ENCODE data around the gene SCMH1.

SCMH1 gene

DNA sequence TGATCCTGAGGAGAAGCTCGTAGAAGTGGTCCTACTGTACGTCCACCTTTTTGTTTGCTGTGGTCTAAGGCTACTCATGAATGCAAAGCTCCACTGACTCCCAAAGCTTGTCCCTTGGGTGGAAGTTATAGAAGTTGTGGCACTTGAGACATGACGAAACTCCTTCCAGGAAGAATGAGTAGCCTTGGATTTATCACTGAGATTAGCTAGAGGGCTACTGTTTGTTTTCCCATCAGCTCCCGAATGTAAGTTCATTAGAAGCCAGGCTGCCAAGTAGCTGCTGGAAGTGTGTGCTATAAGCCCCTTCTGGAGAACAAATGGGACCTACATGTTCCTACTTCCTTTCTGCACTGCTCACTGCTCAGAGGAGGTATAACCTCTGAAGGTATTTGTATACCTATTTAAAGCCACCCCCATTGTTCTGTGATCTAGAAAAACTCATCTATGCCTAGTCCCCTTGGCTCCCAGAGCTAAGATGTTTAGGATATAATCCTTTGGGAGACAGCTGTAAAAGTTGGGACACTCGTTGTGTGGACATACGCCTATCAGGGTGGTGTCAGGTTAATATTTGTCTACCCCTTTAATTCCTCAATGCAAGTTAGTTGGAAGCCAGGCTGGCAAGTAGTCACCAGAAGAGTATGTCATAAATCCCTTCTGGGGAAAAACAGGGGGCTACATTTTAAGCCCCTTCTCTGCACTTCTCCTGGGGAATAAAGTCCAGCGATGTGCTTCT, 72.9 kb downstream of the SCMH1 start:
- Histone ChIP-seq H3K27ac (ENCODE audit: low read depth, low read length) (no peak overlapping the region), H3K27me3 (ENCODE audit: insufficient read depth, low read length, poor library complexity) (no peaks in the 10 kb centered on the region), H3K23ac (ENCODE audit: low read length) (no peak overlapping the region), H3K36me3 (ENCODE audit: control insufficient read depth, insufficient read depth, low read length) (no peaks in the 10 kb centered on the region), H4K5ac (ENCODE audit: low read length) (no peak overlapping the region), H3K4me1 (ENCODE audit: control insufficient read depth, low read depth, low read length) (no peaks in the 10 kb centered on the region), H2AK5ac (ENCODE audit: low read length) (no peak overlapping the region), H3K18ac (ENCODE audit: low read length) (no peak overlapping the region), H2BK15ac (replicated peaks; ENCODE audit: low read depth) (no peak overlapping the region), H3K56ac (ENCODE audit: low read length) (no peak overlapping the region), H2BK5ac (ENCODE audit: low read length) (no peak overlapping the region), H3K79me2 (ENCODE audit: control insufficient read depth, insufficient read depth, low read length) (no peaks in the 10 kb centered on the region), H2BK120ac (ENCODE audit: low read depth, low read length) (no peak overlapping the region), H3K9ac (ENCODE audit: low read length) (no peak overlapping the region), H3K4me3 (ENCODE audit: low read length) (no peak overlapping the region), H3K4me2 (ENCODE audit: low read length) (no peak overlapping the region), H4K8ac (ENCODE audit: low read depth, low read length) (no peak overlapping the region), H3K4ac (ENCODE audit: low read depth, low read length) (no peak overlapping the region), H3K79me1 (ENCODE audit: low read length) (no peaks in the 10 kb centered on the region)
- no peak for DNase-seq
- WGBS (ENCODE audit: extremely low coverage, insufficient coverage, low lambda C conversion rate), result no CpG with 5 or more reads among the region's 7 CpGs

DNA sequence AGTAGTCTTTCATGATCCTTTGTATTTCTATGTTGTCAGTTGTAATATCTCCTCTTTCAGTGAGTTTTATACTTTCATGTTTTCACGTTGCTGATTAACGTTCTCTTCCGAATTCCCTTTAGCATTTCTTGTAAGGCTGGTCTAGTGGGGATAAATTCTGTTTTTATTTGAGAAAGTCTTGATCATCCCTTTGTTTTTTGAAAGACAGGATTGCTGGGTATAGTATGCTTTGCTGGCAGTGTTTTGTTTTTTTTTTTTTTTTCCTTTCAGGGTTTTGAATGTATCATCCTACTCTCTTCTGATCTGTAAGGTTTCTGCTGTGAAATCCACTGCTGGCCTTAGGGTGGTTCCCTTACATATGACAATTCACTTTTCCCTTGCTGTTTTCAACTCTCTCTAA, 74.4 kb downstream of the SCMH1 start:
- Histone ChIP-seq H3K36me3 (ENCODE audit: control insufficient read depth, insufficient read depth, low read length) (no peaks in the 10 kb centered on the region), H2AK5ac (ENCODE audit: low read length) (no peak overlapping the region), H3K4me1 (ENCODE audit: control insufficient read depth, low read depth, low read length) (no peaks in the 10 kb centered on the region), H2BK5ac (ENCODE audit: low read length) (no peak overlapping the region), H3K4me2 (ENCODE audit: low read length) (no peak overlapping the region), H3K56ac (ENCODE audit: low read length) (no peak overlapping the region), H3K27me3 (ENCODE audit: insufficient read depth, low read length, poor library complexity) (no peaks in the 10 kb centered on the region), H3K23ac (ENCODE audit: low read length) (no peak overlapping the region), H3K4ac (ENCODE audit: low read depth, low read length) (no peak overlapping the region), H3K4me3 (ENCODE audit: low read length) (no peak overlapping the region), H2BK15ac (replicated peaks; ENCODE audit: low read depth) (no peak overlapping the region), H3K27ac (ENCODE audit: low read depth, low read length) (no peak overlapping the region), H3K9ac (ENCODE audit: low read length) (no peak overlapping the region), H3K79me1 (ENCODE audit: low read length) (no peaks in the 10 kb centered on the region), H3K79me2 (ENCODE audit: control insufficient read depth, insufficient read depth, low read length) (no peaks in the 10 kb centered on the region), H4K8ac (ENCODE audit: low read depth, low read length) (no peak overlapping the region), H3K18ac (ENCODE audit: low read length) (no peak overlapping the region), H4K5ac (ENCODE audit: low read length) (no peak overlapping the region), H2BK120ac (ENCODE audit: low read depth, low read length) (no peak overlapping the region)
- WGBS (ENCODE audit: extremely low coverage, insufficient coverage, low lambda C conversion rate), result no CpG with 5 or more reads among the region's 3 CpGs
- DNase-seq, result no peak

DNA sequence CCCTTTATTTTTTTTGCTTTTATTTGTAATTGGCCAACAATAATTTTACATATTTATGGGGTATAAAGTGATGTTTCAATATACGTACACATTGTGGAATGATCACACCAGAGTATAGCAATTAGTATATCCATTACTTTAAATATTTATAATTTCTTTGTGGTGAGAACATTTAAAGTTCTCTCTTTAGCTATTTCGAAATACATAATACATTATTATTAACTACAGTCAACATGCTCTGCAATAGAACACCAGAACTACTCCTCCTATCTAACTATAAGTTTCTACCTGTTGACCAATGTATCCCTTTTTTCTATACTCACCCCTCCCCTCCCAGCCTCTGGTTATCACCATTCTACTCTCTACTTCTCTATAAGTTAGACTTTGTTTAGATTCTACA, 77.4 kb downstream of the SCMH1 start:
- H3K4ac ChIP-seq (ENCODE audit: low read depth, low read length), result no peak overlapping the region
- no peak for DNase-seq
- no peak overlapping the region for H3K4me2 ChIP-seq (ENCODE audit: low read length)
- no peak overlapping the region for H4K5ac ChIP-seq (ENCODE audit: low read length)
- H2BK5ac ChIP-seq (ENCODE audit: low read length), result no peak overlapping the region
- no peak overlapping the region for H3K27ac ChIP-seq (ENCODE audit: low read depth, low read length)
- no peak overlapping the region for H3K56ac ChIP-seq (ENCODE audit: low read length)
- H3K18ac ChIP-seq (ENCODE audit: low read length), result no peak overlapping the region
- no peak overlapping the region for H3K9ac ChIP-seq (ENCODE audit: low read length)
- no peak overlapping the region for H2AK5ac ChIP-seq (ENCODE audit: low read length)
- H4K8ac ChIP-seq (ENCODE audit: low read depth, low read length), result no peak overlapping the region
- no CpG with 5 or more reads among the region's 2 CpGs for WGBS (ENCODE audit: extremely low coverage, insufficient coverage, low lambda C conversion rate)
- H2BK15ac ChIP-seq (replicated peaks; ENCODE audit: low read depth), result no peak overlapping the region
- no peaks in the 10 kb centered on the region for H3K36me3 ChIP-seq (ENCODE audit: control insufficient read depth, insufficient read depth, low read length)
- no peaks in the 10 kb centered on the region for H3K4me1 ChIP-seq (ENCODE audit: control insufficient read depth, low read depth, low read length)
- no peak overlapping the region for H3K23ac ChIP-seq (ENCODE audit: low read length)
- no peak overlapping the region for H2BK120ac ChIP-seq (ENCODE audit: low read depth, low read length)
- H3K27me3 ChIP-seq (ENCODE audit: insufficient read depth, low read length, poor library complexity), result no peaks in the 10 kb centered on the region
- no peaks in the 10 kb centered on the region for H3K79me2 ChIP-seq (ENCODE audit: control insufficient read depth, insufficient read depth, low read length)
- H3K4me3 ChIP-seq (ENCODE audit: low read length), result no peak overlapping the region
- no peaks in the 10 kb centered on the region for H3K79me1 ChIP-seq (ENCODE audit: low read length)

DNA sequence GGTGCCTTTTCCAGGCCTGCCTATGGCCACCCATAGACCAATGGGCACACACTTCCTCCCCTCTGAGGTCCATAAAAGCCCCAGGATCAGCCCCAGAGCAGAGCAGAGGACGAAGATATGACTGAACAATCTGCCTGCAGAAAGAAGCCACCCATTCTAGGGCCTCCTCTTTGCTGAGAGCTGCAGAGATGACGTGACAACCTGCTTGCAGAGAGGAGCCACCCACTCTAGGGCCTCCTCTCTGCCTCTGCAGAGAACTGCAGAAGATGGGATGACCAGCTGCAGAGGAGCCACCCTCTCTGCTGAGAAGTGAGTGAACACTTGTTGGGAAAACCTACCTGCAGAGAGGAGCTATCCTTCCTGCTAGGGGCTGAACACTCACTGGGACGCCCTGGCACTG, 79.7 kb downstream of the SCMH1 start:
- no peak overlapping the region for H3K4me3 ChIP-seq (ENCODE audit: low read length)
- no peak overlapping the region for H4K5ac ChIP-seq (ENCODE audit: low read length)
- H3K4me2 ChIP-seq (ENCODE audit: low read length), result no peak overlapping the region
- DNase-seq, result no peak
- no CpG with 5 or more reads among the region's 3 CpGs for WGBS (ENCODE audit: extremely low coverage, insufficient coverage, low lambda C conversion rate)
- H3K36me3 ChIP-seq (ENCODE audit: control insufficient read depth, insufficient read depth, low read length), result no peaks in the 10 kb centered on the region
- no peak overlapping the region for H3K23ac ChIP-seq (ENCODE audit: low read length)
- no peaks in the 10 kb centered on the region for H3K79me2 ChIP-seq (ENCODE audit: control insufficient read depth, insufficient read depth, low read length)
- no peaks in the 10 kb centered on the region for H3K79me1 ChIP-seq (ENCODE audit: low read length)
- no peak overlapping the region for H3K18ac ChIP-seq (ENCODE audit: low read length)
- H2BK5ac ChIP-seq (ENCODE audit: low read length), result no peak overlapping the region
- no peak overlapping the region for H3K56ac ChIP-seq (ENCODE audit: low read length)
- H3K4me1 ChIP-seq (ENCODE audit: control insufficient read depth, low read depth, low read length), result no peaks in the 10 kb centered on the region
- no peak overlapping the region for H2BK120ac ChIP-seq (ENCODE audit: low read depth, low read length)
- H3K4ac ChIP-seq (ENCODE audit: low read depth, low read length), result no peak overlapping the region
- H3K27ac ChIP-seq (ENCODE audit: low read depth, low read length), result no peak overlapping the region
- H2AK5ac ChIP-seq (ENCODE audit: low read length), result no peak overlapping the region
- no peaks in the 10 kb centered on the region for H3K27me3 ChIP-seq (ENCODE audit: insufficient read depth, low read length, poor library complexity)
- no peak overlapping the region for H4K8ac ChIP-seq (ENCODE audit: low read depth, low read length)
- H3K9ac ChIP-seq (ENCODE audit: low read length), result no peak overlapping the region
- no peak overlapping the region for H2BK15ac ChIP-seq (replicated peaks; ENCODE audit: low read depth)

DNA sequence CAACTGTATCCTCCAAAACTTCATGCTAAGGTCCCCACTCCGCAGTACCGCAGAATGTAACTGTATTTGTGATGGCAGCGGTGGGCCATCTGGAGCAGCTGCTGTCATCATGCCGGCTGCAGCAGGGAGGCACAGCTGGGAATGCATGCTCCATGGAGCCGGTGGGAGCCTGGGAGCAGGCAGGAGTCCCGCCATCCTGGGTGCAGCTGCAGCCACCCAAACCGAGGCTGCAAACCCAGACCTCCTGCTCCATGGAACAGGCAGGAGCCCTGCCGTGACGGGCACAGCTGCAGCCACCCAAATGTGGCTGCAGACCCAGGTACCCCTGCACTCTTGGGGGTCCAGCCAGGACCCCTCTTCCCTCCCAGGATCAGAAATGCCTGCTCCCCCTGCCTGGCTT, 80.3 kb downstream of the SCMH1 start:
- no peak for DNase-seq
- Histone ChIP-seq H3K79me2 (ENCODE audit: control insufficient read depth, insufficient read depth, low read length) (no peaks in the 10 kb centered on the region), H3K4me1 (ENCODE audit: control insufficient read depth, low read depth, low read length) (no peaks in the 10 kb centered on the region), H3K36me3 (ENCODE audit: control insufficient read depth, insufficient read depth, low read length) (no peaks in the 10 kb centered on the region), H3K4me2 (ENCODE audit: low read length) (no peak overlapping the region), H3K56ac (ENCODE audit: low read length) (no peak overlapping the region), H2BK15ac (replicated peaks; ENCODE audit: low read depth) (no peak overlapping the region), H2BK120ac (ENCODE audit: low read depth, low read length) (no peak overlapping the region), H4K8ac (ENCODE audit: low read depth, low read length) (no peak overlapping the region), H3K27ac (ENCODE audit: low read depth, low read length) (no peak overlapping the region), H3K9ac (ENCODE audit: low read length) (no peak overlapping the region), H3K4me3 (ENCODE audit: low read length) (no peak overlapping the region), H3K18ac (ENCODE audit: low read length) (no peak overlapping the region), H3K79me1 (ENCODE audit: low read length) (no peaks in the 10 kb centered on the region), H3K23ac (ENCODE audit: low read length) (no peak overlapping the region), H3K4ac (ENCODE audit: low read depth, low read length) (no peak overlapping the region), H3K27me3 (ENCODE audit: insufficient read depth, low read length, poor library complexity) (no peaks in the 10 kb centered on the region), H4K5ac (ENCODE audit: low read length) (no peak overlapping the region), H2AK5ac (ENCODE audit: low read length) (no peak overlapping the region), H2BK5ac (ENCODE audit: low read length) (no peak overlapping the region)
- WGBS (ENCODE audit: extremely low coverage, insufficient coverage, low lambda C conversion rate), result no CpG with 5 or more reads among the region's 9 CpGs

DNA sequence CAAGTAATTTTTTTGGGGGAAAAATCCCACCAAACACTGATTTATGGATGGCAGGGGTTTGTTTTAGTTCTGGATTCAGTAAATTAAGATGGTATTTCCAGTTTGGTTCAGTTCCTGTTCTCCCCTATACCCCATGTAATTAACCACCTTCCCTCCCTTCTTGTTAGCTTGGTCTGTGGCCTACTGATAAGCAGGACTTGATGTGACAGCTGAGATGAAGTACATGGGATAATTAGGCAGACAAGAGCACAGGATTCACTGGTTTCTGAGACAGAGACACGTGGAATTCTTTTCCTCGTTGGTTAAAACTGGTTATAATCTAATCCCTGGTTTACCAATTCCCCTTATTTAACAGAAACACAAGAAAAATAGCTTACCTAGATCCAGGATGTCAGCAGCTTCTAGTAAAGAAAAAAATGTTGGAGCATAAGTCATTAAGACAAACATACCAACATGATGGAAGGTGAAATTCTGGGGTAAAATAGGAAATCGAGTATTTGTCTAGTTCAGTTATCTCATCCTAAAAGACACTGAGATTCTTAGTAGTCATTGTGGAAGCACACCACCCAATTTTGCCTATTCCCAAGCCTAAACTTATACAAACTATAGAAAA, 81.5 kb downstream of the SCMH1 start:
- H3K27me3 ChIP-seq (ENCODE audit: insufficient read depth, low read length, poor library complexity), result no peaks in the 10 kb centered on the region
- peak; percentile 31 for DNase-seq
- no peak overlapping the region for H3K27ac ChIP-seq (ENCODE audit: low read depth, low read length)
- no peak overlapping the region for H3K4me2 ChIP-seq (ENCODE audit: low read length)
- no peaks in the 10 kb centered on the region for H3K36me3 ChIP-seq (ENCODE audit: control insufficient read depth, insufficient read depth, low read length)
- H3K79me1 ChIP-seq (ENCODE audit: low read length), result no peaks in the 10 kb centered on the region
- no peak overlapping the region for H2BK15ac ChIP-seq (replicated peaks; ENCODE audit: low read depth)
- no peak overlapping the region for H3K56ac ChIP-seq (ENCODE audit: low read length)
- no peak overlapping the region for H4K5ac ChIP-seq (ENCODE audit: low read length)
- no peak overlapping the region for H2BK120ac ChIP-seq (ENCODE audit: low read depth, low read length)
- H3K18ac ChIP-seq (ENCODE audit: low read length), result no peak overlapping the region
- no CpG with 5 or more reads among the region's 3 CpGs for WGBS (ENCODE audit: extremely low coverage, insufficient coverage, low lambda C conversion rate)
- no peaks in the 10 kb centered on the region for H3K4me1 ChIP-seq (ENCODE audit: control insufficient read depth, low read depth, low read length)
- H3K23ac ChIP-seq (ENCODE audit: low read length), result no peak overlapping the region
- H4K8ac ChIP-seq (ENCODE audit: low read depth, low read length), result no peak overlapping the region
- H3K4me3 ChIP-seq (ENCODE audit: low read length), result no peak overlapping the region
- no peak overlapping the region for H2BK5ac ChIP-seq (ENCODE audit: low read length)
- no peak overlapping the region for H3K9ac ChIP-seq (ENCODE audit: low read length)
- no peak overlapping the region for H2AK5ac ChIP-seq (ENCODE audit: low read length)
- H3K4ac ChIP-seq (ENCODE audit: low read depth, low read length), result no peak overlapping the region
- H3K79me2 ChIP-seq (ENCODE audit: control insufficient read depth, insufficient read depth, low read length), result no peaks in the 10 kb centered on the region

All from mesendoderm (in vitro differentiated cells).